GM18951 (cell line): ENCODE measurements around the gene SLC22A7.

Experiments
- POLR2A ChIP-seq: IDR thresholded peaks from 4 replicates; pipeline ENCODE4 v1.6.1; 2011; ENCODE audit warnings: mild to moderate bottlenecking; ENCODE audit not compliant: insufficient read length, insufficient read depth; ENCODE audit errors: extremely low read depth
- in situ Hi-C: fragments of 300-500 bp; cut with MboI; formaldehyde crosslinking; loops from one replicate; pipeline ENCODE4 v1.12.0; 2022; ENCODE audit warnings: low sequenced_read_pairs, mixed read lengths, inconsistent platforms; ENCODE audit not compliant: unreplicated experiment

SLC22A7 gene, protein sequence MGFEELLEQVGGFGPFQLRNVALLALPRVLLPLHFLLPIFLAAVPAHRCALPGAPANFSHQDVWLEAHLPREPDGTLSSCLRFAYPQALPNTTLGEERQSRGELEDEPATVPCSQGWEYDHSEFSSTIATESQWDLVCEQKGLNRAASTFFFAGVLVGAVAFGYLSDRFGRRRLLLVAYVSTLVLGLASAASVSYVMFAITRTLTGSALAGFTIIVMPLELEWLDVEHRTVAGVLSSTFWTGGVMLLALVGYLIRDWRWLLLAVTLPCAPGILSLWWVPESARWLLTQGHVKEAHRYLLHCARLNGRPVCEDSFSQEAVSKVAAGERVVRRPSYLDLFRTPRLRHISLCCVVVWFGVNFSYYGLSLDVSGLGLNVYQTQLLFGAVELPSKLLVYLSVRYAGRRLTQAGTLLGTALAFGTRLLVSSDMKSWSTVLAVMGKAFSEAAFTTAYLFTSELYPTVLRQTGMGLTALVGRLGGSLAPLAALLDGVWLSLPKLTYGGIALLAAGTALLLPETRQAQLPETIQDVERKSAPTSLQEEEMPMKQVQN

DNA sequence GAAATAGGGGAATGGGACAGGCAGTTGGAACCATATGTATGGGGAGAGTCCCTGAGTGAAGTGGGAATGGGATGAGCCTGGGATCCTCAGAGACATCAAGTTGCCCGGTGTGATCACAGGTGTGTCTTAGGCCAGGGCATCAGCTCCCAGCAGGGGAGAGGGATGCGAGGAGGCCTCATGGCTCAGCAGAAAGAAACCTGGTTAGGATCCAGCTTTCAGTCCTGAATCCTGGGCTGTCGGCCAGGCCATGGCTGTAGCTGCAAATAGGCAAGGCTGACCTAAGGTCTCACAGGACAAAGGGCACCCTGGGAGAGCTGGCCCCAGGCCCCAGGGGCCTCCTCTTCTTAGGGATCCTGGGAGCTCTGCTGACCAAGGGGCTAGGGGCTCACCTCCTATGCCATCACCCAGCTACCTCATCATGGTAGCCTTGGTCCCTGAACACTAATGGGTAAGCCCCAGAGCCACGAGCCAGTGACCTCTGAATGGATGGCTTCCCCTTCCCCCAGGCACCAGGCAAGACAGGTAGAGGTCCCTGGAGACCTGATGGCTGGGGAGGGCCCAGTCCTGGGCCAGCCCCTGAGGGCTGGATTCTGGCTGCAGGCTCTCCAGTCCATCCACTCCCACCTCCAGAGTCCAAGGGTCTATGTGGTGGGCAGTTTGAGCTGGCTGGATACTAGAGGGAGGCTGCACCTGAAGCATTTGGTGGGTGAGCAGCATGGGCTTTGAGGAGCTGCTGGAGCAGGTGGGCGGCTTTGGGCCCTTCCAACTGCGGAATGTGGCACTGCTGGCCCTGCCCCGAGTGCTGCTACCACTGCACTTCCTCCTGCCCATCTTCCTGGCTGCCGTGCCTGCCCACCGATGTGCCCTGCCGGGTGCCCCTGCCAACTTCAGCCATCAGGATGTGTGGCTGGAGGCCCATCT is at the start of gene SLC22A7:
TSS of gene SLC22A7 (plus strand) at position 617 of the 921 bp plus-strand sequence. CDS start at position 716, 99 bp downstream.
- in situ Hi-C loops, result no loop called here
- TF ChIP-seq POLR2A, result no peak

DNA sequence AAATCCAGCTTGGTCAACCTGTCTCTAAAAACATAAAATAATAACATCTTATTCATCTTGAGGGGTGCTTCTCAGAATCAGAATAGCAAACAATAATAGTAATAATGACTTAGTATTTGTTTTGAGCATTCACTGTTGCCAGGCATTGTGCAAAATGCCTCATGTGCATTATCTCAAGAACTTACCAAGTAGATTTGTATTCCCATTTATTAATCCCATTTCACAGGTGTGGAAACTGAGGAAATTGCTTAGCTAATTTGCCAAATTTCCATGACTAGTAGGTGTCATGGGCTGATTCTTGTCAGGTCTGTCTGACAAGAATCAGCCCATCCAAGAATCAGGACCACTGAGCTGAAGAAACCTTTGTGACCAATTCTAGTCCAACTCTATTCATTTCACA is 49.3 kb upstream of the SLC22A7 start:
- no peak for TF ChIP-seq POLR2A
- in situ Hi-C loops, result no loop called here

DNA sequence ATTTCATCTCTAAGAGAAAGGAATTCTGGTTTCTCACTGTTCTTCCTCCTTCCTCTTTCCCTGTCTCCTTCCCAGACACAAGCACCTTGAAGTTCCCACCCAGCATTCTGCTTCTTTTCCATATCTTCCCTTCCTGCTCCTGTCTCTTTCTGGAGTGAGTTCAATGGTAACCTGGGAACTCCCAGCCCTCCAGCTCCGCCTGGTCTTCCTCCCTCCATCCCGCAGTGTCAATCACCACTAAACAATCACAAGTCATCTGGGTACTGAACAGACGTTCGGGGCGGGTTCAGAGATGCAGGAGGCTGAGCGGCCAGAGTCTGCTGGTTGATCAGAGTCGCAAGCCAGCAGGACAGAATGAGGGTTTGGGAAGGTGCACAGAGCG is 47.1 kb upstream of the SLC22A7 start:
- no peak for TF ChIP-seq POLR2A
- in situ Hi-C loops, result loop anchor here (10.0 kb wide), 1 partner anchor 254 kb away; no protein-coding TSS in a partner anchor

DNA sequence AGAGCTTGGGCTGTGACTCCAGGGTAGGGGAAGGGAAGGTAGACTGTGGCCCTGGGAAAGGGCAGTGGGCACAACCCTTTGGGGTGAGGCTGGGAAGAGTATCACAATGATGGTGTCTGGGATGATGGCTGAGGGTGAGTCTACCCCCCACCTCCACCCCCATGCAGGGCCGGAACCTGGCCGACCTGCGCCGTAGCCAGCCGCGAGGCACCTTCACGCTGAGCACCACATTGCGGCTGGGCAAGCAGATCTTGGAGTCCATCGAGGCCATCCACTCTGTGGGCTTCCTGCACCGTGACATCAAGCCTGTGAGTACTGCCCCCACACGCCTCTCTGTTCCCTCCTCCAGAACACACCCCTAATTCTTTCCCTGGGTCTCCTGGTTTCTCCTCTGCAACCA is 44.7 kb upstream of the SLC22A7 start:
- no peak for TF ChIP-seq POLR2A
- in situ Hi-C loops, result loop anchor here (10.0 kb wide), 1 partner anchor 251 kb away; no protein-coding TSS in a partner anchor

DNA sequence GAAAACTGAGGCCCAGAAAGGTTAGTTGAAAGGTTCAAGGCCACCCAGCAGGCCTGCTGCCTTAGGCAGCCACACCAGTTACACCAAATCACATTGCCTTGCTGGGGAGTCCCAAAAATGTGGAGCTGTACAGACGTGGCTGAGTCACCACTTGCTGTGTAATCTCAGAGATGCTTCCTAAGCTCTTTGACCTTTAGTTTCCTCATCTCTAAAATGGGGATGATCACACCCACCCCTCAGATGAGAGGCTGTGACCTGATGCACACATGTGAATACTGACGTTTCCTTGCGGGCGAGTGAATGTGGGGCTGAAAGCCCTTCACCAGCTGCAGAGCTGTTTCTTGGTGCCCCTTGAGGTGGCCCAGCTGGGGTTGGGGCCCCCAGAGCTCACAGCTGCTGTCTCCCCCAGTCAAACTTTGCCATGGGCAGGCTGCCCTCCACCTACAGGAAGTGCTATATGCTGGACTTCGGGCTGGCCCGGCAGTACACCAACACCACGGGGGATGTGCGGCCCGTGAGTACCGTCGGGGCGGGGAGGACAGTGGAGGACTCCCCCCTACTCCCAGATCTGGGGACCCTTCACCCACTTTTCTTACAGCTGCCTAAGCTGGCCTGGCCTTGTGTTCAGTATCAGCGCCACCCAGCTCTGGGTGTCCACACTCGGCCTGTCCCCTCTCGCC is 43.8 kb upstream of the SLC22A7 start:
- in situ Hi-C loops, result loop anchor here (10.0 kb wide), 1 partner anchor 251 kb away; no protein-coding TSS in a partner anchor
- no peak for TF ChIP-seq POLR2A

DNA sequence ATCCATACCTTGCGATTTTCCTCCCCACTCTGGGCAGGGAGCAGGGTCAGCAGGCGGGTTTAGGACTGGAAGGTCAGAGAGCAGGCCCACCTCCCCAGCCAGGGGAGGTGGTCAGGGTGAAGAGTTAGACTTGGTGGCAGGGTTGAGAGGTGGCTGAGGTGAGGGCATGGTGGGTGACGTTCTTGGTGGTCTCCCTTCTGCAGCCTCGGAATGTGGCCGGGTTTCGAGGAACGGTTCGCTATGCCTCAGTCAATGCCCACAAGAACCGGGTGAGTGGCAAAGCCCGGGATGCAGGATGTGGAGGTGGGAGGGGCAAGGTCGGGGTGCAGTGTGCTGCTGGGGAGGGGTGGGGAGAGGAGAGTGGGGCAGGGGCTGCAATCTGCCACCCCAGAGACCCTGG is 43.2 kb upstream of the SLC22A7 start:
- in situ Hi-C loops, result loop anchor here (10.0 kb wide), 1 partner anchor 250 kb away; no protein-coding TSS in a partner anchor
- TF ChIP-seq POLR2A, result no peak

DNA sequence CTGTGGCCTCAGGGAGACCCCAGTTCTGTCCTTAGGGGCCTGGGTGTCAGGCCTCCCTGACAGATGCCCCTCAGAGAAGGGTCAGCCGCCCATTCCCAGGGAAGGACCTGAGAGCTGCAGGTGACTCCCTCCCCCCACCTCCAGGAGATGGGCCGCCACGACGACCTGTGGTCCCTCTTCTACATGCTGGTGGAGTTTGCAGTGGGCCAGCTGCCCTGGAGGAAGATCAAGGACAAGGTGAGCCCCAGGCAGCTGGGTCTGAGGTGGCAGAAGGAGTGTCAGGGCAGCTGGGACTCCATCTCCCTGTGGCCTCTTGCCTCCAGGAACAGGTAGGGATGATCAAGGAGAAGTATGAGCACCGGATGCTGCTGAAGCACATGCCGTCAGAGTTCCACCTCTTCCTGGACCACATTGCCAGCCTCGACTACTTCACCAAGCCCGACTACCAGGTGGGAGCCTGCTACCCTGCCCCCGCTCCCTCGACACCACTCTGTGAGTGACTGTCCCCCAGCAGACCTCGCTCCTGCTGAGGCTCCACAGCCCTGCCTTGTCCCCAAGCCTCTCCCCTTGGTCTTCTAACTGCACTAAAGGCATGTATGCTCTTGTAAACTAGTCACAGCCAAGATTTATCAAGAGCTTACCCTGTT is 42.5 kb upstream of the SLC22A7 start:
- no peak for TF ChIP-seq POLR2A
- in situ Hi-C loops, result loop anchor here (10.0 kb wide), 1 partner anchor 249 kb away; no protein-coding TSS in a partner anchor

DNA sequence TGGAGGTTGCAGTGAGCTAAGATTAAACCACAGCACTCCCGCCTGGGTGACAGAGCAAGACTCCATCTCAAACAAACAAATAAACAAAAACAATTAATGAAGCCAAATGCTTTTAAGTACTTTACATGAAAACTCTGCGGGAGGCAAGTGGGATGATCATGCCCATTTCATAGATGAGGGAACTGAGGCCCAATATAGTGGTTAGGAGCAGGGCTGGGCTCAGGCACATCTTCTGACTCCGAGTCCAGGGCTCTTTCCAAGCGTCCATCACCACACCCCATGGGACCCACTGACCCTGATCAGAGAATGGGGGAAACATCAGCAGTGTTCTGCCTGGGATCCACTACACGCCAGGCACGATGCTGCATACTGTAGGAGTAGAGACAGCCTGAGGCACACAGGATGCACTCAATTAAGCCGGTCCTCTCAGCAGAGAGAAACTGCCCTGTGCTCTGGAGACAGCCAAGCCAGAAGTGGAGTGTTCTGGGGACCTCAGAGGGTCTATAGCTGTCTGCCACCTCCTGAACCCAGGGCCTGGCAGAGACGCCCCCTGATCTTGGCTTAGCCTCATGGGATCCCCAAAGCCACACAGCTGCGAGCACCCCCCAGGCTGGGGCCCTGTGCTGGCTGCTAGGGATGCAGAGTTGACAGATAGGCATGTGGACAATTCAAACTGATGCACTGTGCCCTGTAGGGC is 41.2 kb upstream of the SLC22A7 start:
- no peak for TF ChIP-seq POLR2A
- in situ Hi-C loops, result loop anchor here (10.0 kb wide), 1 partner anchor 248 kb away; no protein-coding TSS in a partner anchor

DNA sequence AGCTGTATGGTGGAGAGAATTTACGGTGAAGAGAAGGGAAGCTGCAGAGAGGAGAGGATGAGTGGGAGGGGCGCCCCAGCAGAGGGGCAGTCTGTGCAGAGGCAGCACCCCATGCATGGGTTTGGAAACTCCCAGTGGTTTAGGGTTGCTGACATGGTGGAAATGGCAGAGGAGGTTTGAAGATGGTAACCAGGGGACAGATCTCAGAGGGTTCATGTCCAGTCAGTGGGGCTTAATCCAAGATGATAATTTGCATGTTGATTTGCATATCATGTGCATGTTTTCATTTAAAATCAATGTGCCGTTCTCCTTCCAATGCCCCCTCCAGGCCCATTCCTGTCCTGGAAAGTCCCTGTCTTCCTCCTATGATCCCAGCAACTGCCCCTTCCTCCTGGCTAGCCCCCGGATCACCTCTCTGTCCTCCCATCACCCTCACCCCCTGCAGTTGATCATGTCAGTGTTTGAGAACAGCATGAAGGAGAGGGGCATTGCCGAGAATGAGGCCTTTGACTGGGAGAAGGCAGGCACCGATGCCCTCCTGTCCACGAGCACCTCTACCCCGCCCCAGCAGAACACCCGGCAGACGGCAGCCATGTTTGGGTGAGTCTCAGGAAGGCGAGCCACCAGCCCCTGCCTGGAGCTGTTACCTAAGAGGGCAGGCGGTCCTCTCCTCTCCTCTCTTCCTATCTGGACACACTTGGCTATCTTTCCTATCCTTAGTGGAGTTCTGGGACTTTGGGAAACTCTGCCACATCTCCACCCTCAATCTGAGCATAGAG is 40.5 kb upstream of the SLC22A7 start:
- in situ Hi-C loops, result loop anchor here (10.0 kb wide), 1 partner anchor 247 kb away; no protein-coding TSS in a partner anchor
- no peak for TF ChIP-seq POLR2A

DNA sequence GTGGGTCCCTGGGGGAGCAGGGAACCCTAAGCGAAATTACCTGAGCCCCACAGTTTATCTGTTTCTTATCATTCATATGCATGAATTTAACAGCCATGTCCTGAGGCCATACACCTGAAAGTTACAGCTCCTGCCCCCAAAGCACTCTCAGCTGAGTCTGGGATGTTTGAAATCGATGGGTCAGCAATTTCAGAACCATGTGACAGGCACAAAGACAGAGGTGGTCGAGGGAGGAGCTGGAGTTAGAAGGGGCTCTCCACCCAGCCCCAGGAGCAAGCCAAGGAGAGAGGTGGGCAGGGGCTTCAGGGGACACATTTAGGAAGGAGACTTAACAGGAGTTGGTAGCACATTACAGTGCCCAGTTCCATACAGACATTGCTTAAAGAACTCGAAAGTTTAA is 39.9 kb upstream of the SLC22A7 start:
- TF ChIP-seq POLR2A, result no peak
- in situ Hi-C loops, result loop anchor here (10.0 kb wide), 1 partner anchor 247 kb away; no protein-coding TSS in a partner anchor
